ENCODE results near the gene SMARCB1. TPM values are rescaled to one million over a fixed set of nuclear protein-coding genes. Genes with fewer than 3 reads are reported as not detected.

Gene SMARCB1
- total and polyA plus RNA-seq, 2 donors (not counting 1 experiment from before 2014, with no cell fraction given): 179 to 190 TPM

DNA sequence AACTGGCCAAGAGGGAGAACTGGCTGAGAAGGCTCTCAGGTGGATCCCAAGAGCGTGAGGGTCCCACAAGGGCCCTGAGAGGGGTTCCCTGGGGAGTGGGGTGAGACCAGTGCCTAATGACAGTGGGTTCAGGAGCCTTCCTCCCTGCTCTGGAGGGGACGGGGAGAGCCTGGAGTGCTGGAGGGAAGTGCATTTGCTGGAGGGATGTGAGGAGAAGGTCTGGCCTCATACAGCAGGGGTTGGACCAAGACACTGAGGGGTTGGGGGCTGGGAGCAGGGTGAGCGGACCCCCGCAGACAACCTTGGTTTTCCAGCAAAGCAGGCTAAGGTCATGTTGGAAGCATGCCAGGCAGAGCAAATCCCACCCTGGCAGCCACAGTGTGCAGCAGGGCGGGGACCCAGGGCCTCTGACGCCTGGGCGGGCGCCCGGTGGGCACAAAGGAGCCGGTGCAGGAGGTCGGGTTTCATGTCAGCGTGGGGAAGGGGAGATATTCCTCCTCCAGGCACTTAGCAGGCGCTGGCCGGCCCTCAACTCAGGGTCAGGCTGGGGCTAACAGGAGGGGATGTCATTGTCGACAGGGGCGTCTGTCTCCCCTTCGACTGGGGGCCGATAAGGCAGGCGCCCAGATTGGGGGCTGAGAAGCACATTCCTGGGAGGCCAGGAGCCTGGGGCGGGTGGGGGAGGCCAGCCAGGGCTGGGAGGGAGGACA lies 55.1 kb downstream of the SMARCB1 start:
- peaks cover 0 to 6% of the 10 kb centered on the region in 2 experiments for H3K36me3 ChIP-seq (replicated peaks in 1 of 2; ENCODE audit: control extremely low read depth in 1 of 2, control insufficient read depth in 1 of 2, extremely low read depth in 1 of 2, insufficient read depth in 2 of 2, low read length in 1 of 2)
- ATAC-seq (ENCODE audit: low read depth) (no peak), DNase-seq (no peak)
- TF ChIP-seq, protein P1, sequence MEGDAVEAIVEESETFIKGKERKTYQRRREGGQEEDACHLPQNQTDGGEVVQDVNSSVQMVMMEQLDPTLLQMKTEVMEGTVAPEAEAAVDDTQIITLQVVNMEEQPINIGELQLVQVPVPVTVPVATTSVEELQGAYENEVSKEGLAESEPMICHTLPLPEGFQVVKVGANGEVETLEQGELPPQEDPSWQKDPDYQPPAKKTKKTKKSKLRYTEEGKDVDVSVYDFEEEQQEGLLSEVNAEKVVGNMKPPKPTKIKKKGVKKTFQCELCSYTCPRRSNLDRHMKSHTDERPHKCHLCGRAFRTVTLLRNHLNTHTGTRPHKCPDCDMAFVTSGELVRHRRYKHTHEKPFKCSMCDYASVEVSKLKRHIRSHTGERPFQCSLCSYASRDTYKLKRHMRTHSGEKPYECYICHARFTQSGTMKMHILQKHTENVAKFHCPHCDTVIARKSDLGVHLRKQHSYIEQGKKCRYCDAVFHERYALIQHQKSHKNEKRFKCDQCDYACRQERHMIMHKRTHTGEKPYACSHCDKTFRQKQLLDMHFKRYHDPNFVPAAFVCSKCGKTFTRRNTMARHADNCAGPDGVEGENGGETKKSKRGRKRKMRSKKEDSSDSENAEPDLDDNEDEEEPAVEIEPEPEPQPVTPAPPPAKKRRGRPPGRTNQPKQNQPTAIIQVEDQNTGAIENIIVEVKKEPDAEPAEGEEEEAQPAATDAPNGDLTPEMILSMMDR (IDR thresholded peaks at IDR 0.05): no peak
- TF ChIP-seq EZH2 (IDR thresholded peaks at IDR 0.05; ENCODE audit: borderline replicate concordance, insufficient read depth, low read depth, low read length, poor library complexity, severe bottlenecking): no peak
- POLR2A ChIA-PET: no interaction called here
- CTCF ChIA-PET: no interaction called here
- intact Hi-C loops (cut with micrococcal nuclease): loop anchor here (10.0 kb wide), 1 partner anchor 697 kb away; the partner anchor contains the start of genes RAB36 and RSPH14
- no peaks in the 10 kb centered on the region for H3K27me3 Mint-ChIP-seq
- no peak overlapping the region for H3K9ac ChIP-seq (ENCODE audit: low read length)
- H3K4me1 ChIP-seq (ENCODE audit: control insufficient read depth in 2 of 2, insufficient read depth in 2 of 2, low read length in 2 of 2): peaks cover 61 to 76% of the 10 kb centered on the region in 2 donors
- no peaks in the 10 kb centered on the region for H3K27me3 ChIP-seq (replicated peaks in 1 of 4; ENCODE audit: control extremely low read depth in 1 of 4, control insufficient read depth in 3 of 4, insufficient read depth in 4 of 4, low read length in 3 of 4)
- no peak overlapping the region for H3K4me2 ChIP-seq (replicated peaks; ENCODE audit: low read depth, low read length, poor library complexity, severe bottlenecking)
- no peaks in the 10 kb centered on the region for H3K9me3 Mint-ChIP-seq (ENCODE audit: insufficient read depth)
- WGBS (ENCODE audit: insufficient coverage): 95% methylated on average over 20 of the region's 20 CpGs
- no peak overlapping the region for H3K4me3 Mint-ChIP-seq
- no peak overlapping the region for H3K4me3 ChIP-seq (ENCODE audit: control extremely low read depth in 1 of 5, extremely low read depth in 1 of 5, insufficient read depth in 1 of 5, low read depth in 2 of 5, low read length in 4 of 5)
- no peak overlapping the region for H3K27ac ChIP-seq (ENCODE audit: low read length in 2 of 2)
- H3K9me3 ChIP-seq (ENCODE audit: control extremely low read depth in 1 of 3, control insufficient read depth in 2 of 3, insufficient read depth in 1 of 3, low read length in 2 of 3): peaks cover 0 to 5% (median 0%) of the 10 kb centered on the region in 3 donors
- H4K20me1 ChIP-seq (ENCODE audit: control insufficient read depth, insufficient read depth, low read length, poor library complexity, severe bottlenecking): peaks cover 6% of the 10 kb centered on the region
- H3K79me2 ChIP-seq (ENCODE audit: control insufficient read depth, insufficient read depth, low read length): peaks cover 5% of the 10 kb centered on the region
- H2AFZ ChIP-seq (ENCODE audit: insufficient read depth, low read depth, low read length, poor library complexity, severe bottlenecking): no peak overlapping the region
- H3K27ac Mint-ChIP-seq: peak overlapping the region; percentile 90
- peaks cover 81% of the 10 kb centered on the region for H3K4me1 Mint-ChIP-seq

- Histone ChIP-seq H3K9ac (ENCODE audit: low read length) (no peak overlapping the region), H3K9me3 (ENCODE audit: control extremely low read depth in 1 of 3, control insufficient read depth in 2 of 3, insufficient read depth in 1 of 3, low read length in 2 of 3) (peaks cover 0 to 5% (median 0%) of the 10 kb centered on the region in 3 donors), H3K79me2 (ENCODE audit: control insufficient read depth, insufficient read depth, low read length) (peaks cover under 1% of the 10 kb centered on the region), H4K20me1 (ENCODE audit: control insufficient read depth, insufficient read depth, low read length, poor library complexity, severe bottlenecking) (no peaks in the 10 kb centered on the region), H2AFZ (ENCODE audit: insufficient read depth, low read depth, low read length, poor library complexity, severe bottlenecking) (no peak overlapping the region), H3K27me3 (replicated peaks in 1 of 4; ENCODE audit: control extremely low read depth in 1 of 4, control insufficient read depth in 3 of 4, insufficient read depth in 4 of 4, low read length in 3 of 4) (no peaks in the 10 kb centered on the region), H3K4me3 (ENCODE audit: control extremely low read depth in 1 of 5, extremely low read depth in 1 of 5, insufficient read depth in 1 of 5, low read depth in 2 of 5, low read length in 4 of 5) (no peak overlapping the region), H3K27ac (ENCODE audit: low read length in 2 of 2) (peak overlapping the region in 1 of 2 donors; percentile 21), H3K4me1 (ENCODE audit: control insufficient read depth in 2 of 2, insufficient read depth in 2 of 2, low read length in 2 of 2) (peaks cover 55 to 76% of the 10 kb centered on the region in 2 donors), H3K36me3 (replicated peaks in 1 of 2; ENCODE audit: control extremely low read depth in 1 of 2, control insufficient read depth in 1 of 2, extremely low read depth in 1 of 2, insufficient read depth in 2 of 2, low read length in 1 of 2) (no peaks in the 10 kb centered on the region), H3K4me2 (replicated peaks; ENCODE audit: low read depth, low read length, poor library complexity, severe bottlenecking) (no peak overlapping the region)
- ChIA-PET CTCF (interaction anchor here (0.8 to 9.7 kb wide), 2 partner anchors 17 to 74 kb away, joined by 3 to 183 read pairs; partner anchors contain the start of genes CHCHD10 and MMP11), POLR2A (interaction anchor here (0.6 to 4.5 kb wide), 5 partner anchors 15 to 194 kb away, joined by 6 to 39 read pairs (median 7); partner anchors contain the start of genes MMP11, SLC2A11 and ZNF70)
- Mint-ChIP-seq H3K4me3 (peak overlapping the region; percentile 26), H3K4me1 (peaks cover 79% of the 10 kb centered on the region), H3K27ac (peak overlapping the region; percentile 86), H3K9me3 (ENCODE audit: insufficient read depth) (no peaks in the 10 kb centered on the region), H3K27me3 (no peaks in the 10 kb centered on the region)
- DNase-seq (no peak), ATAC-seq (ENCODE audit: low read depth) (no peak)
- 45% methylated on average over 4 of the region's 4 CpGs for WGBS (ENCODE audit: insufficient coverage)
- intact Hi-C loops (cut with micrococcal nuclease): loop anchor here (10.0 kb wide), 1 partner anchor 698 kb away; the partner anchor contains the start of genes RAB36 and RSPH14
- TF ChIP-seq EZH2 (IDR thresholded peaks at IDR 0.05; ENCODE audit: borderline replicate concordance, insufficient read depth, low read depth, low read length, poor library complexity, severe bottlenecking): no peak
- TF ChIP-seq, protein P1 (IDR thresholded peaks at IDR 0.05): no peak
These were observed 55.8 kb downstream of the SMARCB1 start for GRCh38 chr22:23842599-23842998.
